DOHH2 (cell line): Measurements from ENCODE around the gene CXorf65.

Experiments
- EZH2phosphoT487 ChIP-seq: fragments of 200-600 bp; sonication (generic); IDR thresholded peaks from 2 replicates; pipeline ENCODE4 v1.6.1; 2017; ENCODE audit warnings: borderline replicate concordance, mild to moderate bottlenecking, antibody characterized with exemption, low read length, moderate library complexity, mixed read lengths
- TF ChIP-seq, protein P1 (sequence below): fragments of 200-600 bp; sonication (generic); IDR thresholded peaks from one replicate; pipeline ENCODE4 v1.5.1; 2014; ENCODE audit warnings: antibody characterized with exemption, mild to moderate bottlenecking, low read depth, low read length; ENCODE audit not compliant: poor library complexity, severe bottlenecking

DNA sequence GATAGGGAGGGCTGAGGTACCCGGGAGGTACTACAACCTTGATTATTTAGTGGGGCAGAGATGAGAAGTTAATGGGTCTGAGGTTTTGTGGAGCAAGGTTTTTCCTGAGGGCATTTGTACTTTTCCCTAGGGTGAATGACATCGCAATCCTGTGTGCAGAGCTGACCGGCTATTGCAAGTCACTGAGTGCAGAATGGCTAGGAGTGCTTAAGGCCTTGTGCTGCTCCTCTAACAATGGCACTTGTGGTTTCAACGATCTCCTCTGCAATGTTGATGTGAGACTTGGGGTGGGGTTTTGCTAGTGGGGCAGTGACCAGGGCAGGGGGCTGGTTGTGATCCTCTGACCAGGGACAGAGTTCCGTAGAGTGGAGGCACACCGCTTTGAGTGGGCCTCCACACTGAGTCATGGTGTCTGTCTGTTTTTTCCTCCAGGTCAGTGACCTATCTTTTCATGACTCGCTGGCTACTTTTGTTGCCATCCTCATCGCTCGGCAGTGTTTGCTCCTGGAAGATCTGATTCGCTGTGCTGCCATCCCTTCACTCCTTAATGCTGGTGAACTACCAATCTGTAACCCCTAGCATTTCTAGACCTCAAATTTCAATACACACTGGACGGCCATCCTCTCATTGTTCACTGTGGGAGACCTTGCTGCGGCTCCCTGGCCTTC lies 21.8 kb upstream of the CXorf65 start:
- TF ChIP-seq, protein P1, sequence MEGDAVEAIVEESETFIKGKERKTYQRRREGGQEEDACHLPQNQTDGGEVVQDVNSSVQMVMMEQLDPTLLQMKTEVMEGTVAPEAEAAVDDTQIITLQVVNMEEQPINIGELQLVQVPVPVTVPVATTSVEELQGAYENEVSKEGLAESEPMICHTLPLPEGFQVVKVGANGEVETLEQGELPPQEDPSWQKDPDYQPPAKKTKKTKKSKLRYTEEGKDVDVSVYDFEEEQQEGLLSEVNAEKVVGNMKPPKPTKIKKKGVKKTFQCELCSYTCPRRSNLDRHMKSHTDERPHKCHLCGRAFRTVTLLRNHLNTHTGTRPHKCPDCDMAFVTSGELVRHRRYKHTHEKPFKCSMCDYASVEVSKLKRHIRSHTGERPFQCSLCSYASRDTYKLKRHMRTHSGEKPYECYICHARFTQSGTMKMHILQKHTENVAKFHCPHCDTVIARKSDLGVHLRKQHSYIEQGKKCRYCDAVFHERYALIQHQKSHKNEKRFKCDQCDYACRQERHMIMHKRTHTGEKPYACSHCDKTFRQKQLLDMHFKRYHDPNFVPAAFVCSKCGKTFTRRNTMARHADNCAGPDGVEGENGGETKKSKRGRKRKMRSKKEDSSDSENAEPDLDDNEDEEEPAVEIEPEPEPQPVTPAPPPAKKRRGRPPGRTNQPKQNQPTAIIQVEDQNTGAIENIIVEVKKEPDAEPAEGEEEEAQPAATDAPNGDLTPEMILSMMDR: no peak
- no peak for TF ChIP-seq EZH2phosphoT487
